ENCODE data around the gene UGGT1. TPM values are rescaled to one million over a fixed set of nuclear protein-coding genes. Genes with fewer than 3 reads are reported as not detected.

Gene UGGT1
- total RNA-seq: 60.3 and 76.6 TPM in 2 replicates

GRCh38 chr2:128090945-128091725, at the start of gene UGGT1:
Gene UGGT1, plus strand, starts transcription at chr2:128091200. Its CDS starts 158 bp downstream, at chr2:128091358.

Small RNA genes within 50 kb of the gene (small RNA-seq; reads per million reads assigned to genes)
- gene AC108059.2: not detected
- not detected for gene AC108059.3
- not detected for gene DYNLT3P2
- gene RF00019: not detected

Other genes starting within 250 kb of the UGGT1 start
- gene POLR2D, start 233.0 kb upstream of the UGGT1 start, total RNA-seq: 15.1 and 23.9 TPM in 2 replicates
- 12.5 and 16.6 TPM in 2 replicates for gene AMMECR1L, start 205.2 kb upstream of the UGGT1 start, total RNA-seq
- gene SAP130, start 63.1 kb upstream of the UGGT1 start, total RNA-seq: 6.6 and 9.6 TPM in 2 replicates
- gene HS6ST1, start 227.7 kb downstream of the UGGT1 start, total RNA-seq: 31.5 and 36.4 TPM in 2 replicates

Data from subcutaneous preadipocyte (primary cell).